Adrenal gland (tissue), 5 donors: Measurements from ENCODE around the gene MMP21.

ENCODE experiments used
- POLR2A ChIP-seq, 2 donors: fragments of 450-650 bp; IDR thresholded peaks; one replicate each; pipeline ENCODE4 v1.6.1; 2017; ENCODE audit warnings: antibody characterized with exemption in 2 of 2, mild to moderate bottlenecking in 2 of 2, moderate library complexity in 1 of 2
- TF ChIP-seq, protein P1 (sequence below), 6 experiments: fragments of 450-650 bp in 4 of 6; fragments of 200-600 bp in 2 of 6; sonication (generic) in 1 of 6; IDR thresholded peaks; 1 replicate in 5 of 6; 2 replicates in 1 of 6; pipeline versions ENCODE4 v1.5.1 to v1.8.0; 2016 to 2021; ENCODE audit warnings: antibody characterized with exemption in 6 of 6, mild to moderate bottlenecking in 2 of 6, moderate library complexity in 1 of 6
- donor health status: DM: no; HTN: no; CAD: no.

GRCh38 chr10:125775491-125776106 lies at the start of gene MMP21:
- TF ChIP-seq, protein P1, sequence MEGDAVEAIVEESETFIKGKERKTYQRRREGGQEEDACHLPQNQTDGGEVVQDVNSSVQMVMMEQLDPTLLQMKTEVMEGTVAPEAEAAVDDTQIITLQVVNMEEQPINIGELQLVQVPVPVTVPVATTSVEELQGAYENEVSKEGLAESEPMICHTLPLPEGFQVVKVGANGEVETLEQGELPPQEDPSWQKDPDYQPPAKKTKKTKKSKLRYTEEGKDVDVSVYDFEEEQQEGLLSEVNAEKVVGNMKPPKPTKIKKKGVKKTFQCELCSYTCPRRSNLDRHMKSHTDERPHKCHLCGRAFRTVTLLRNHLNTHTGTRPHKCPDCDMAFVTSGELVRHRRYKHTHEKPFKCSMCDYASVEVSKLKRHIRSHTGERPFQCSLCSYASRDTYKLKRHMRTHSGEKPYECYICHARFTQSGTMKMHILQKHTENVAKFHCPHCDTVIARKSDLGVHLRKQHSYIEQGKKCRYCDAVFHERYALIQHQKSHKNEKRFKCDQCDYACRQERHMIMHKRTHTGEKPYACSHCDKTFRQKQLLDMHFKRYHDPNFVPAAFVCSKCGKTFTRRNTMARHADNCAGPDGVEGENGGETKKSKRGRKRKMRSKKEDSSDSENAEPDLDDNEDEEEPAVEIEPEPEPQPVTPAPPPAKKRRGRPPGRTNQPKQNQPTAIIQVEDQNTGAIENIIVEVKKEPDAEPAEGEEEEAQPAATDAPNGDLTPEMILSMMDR (IDR thresholded peaks at IDR 0.05), result no peak
- no peak for TF ChIP-seq POLR2A (IDR thresholded peaks at IDR 0.05)
